Dendritic cell treated with granulocyte-macrophage colony-stimulating factor and Interleukin-4, amounts not matched to agents 40 ng/mL and 50 ng/mL, for 4 days (primary cell): ENCODE data around the gene BCAS3.
"Not testable (repeated sequence)": the region's sequence is repeated elsewhere in the genome, so short reads cannot be mapped to it uniquely, and the experiment has no call there.

ENCODE experiments used
- H3K27ac Mint-ChIP-seq: one replicate; pipeline ENCODE4 v1.8.0; 2022; ENCODE audit warnings: mild to moderate bottlenecking, mixed read lengths
- H3K27me3 Mint-ChIP-seq: one replicate; pipeline ENCODE4 v1.8.0; 2022; ENCODE audit warnings: mild to moderate bottlenecking, mixed read lengths
- H3K36me3 Mint-ChIP-seq: one replicate; pipeline ENCODE4 v1.8.0; 2022; ENCODE audit warnings: low read depth, mixed read lengths
- H3K4me1 Mint-ChIP-seq: one replicate; pipeline ENCODE4 v1.8.0; 2022; ENCODE audit warnings: low read depth, mixed read lengths
- H3K4me3 Mint-ChIP-seq: one replicate; pipeline ENCODE4 v1.8.0; 2022; ENCODE audit warnings: mild to moderate bottlenecking, moderate library complexity, mixed read lengths
- H3K9me3 Mint-ChIP-seq: one replicate; pipeline ENCODE4 v1.8.0; 2022; ENCODE audit warnings: mixed read lengths
- intact Hi-C: fragments of 100-400 bp; cut with micrococcal nuclease; formaldehyde crosslinking; loops from one replicate; pipeline ENCODE4 v1.15.0; 2022

Gene BCAS3

DNA sequence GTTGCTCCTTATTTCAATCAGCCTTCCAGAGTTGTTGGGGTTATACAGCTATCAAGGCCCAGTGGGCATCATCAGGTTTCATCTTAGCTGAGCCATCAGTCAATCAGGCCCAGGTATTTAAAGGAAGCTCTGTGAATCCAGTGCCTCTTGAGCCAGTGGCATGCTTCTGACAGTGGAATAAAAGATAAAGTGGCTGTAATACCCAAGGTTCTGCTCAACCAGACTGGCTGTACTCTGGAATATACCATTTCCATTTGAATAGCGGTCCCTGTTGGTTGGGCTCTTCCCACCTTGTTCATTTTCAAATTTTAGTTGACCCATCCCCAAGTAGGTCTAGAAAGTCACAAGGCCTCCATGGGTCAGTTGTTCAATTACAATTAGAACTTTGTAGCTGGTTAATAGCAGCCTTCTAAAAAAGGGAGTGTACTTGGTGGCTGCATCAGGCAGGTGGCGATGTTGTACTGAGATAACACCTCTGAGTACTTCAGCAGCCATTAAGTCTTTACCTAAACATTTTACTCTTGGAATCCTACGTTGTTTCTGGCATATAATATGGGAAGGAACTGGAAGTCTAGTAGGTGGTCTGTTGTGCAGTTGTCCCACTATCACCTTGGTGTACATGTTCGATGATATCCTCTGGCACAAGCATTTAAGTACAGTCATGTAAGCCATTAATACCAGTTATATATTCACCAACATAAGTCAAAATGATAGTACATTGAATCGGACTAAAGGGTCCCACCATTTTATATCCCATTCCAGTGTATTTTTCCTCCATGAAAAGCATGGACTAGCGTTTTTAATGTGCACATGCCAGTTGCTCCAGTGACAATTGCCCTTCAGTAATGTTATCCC is 294.1 kb downstream of the BCAS3 start:
- Mint-ChIP-seq H3K4me1 (no peaks in the 10 kb centered on the region), H3K36me3 (no peaks in the 10 kb centered on the region), H3K4me3 (no peak overlapping the region), H3K9me3 (peaks cover 27% of the 10 kb centered on the region), H3K27me3 (no peaks in the 10 kb centered on the region), H3K27ac (no peak overlapping the region)
- intact Hi-C loops, result no loop called here

DNA sequence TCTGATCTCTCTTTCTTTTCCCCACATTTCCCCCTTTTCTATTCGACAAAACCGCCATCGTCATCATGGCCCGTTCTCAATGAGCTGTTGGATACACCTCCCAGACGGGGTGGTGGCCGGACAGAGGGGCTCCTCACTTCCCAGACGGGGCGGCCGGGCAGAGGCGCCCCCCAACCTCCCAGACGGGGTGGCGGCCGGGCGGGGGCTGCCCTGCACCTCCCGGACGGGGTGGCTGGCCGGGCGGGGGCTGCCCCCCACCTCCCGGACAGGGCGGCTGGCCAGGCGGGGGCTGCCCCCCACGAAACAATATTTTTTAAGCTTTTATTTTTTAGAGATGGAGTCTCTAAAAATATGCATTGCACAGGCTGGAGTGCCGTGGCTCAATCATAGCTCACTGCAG is 299.2 kb downstream of the BCAS3 start:
- H3K4me3 Mint-ChIP-seq, intact Hi-C loops, H3K4me1 Mint-ChIP-seq, H3K27me3 Mint-ChIP-seq, H3K36me3 Mint-ChIP-seq, H3K27ac Mint-ChIP-seq, H3K9me3 Mint-ChIP-seq: not testable (repeated sequence)

DNA sequence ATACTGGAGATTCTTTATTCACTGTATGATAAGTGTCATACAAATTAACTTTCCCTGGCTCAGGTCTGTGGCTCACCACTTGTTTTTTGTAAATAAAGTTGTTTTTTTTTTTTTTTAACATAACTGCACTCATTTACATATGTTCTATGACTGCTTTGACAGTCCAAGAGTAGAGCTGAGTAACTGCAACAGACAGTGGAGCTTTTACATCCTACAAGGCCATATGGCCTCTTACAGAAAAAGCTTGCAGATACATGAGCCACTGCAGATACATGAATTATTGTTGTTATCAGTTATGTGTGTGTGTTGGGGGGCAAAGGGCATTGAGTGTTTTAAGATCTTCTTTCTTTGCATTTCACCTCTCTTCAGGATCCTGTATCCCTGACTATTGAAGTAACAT is 311.7 kb downstream of the BCAS3 start:
- H3K27me3 Mint-ChIP-seq, result no peaks in the 10 kb centered on the region
- H3K9me3 Mint-ChIP-seq, result no peaks in the 10 kb centered on the region
- H3K27ac Mint-ChIP-seq, result no peak overlapping the region
- intact Hi-C loops, result no loop called here
- no peaks in the 10 kb centered on the region for H3K4me1 Mint-ChIP-seq
- no peak overlapping the region for H3K4me3 Mint-ChIP-seq
- H3K36me3 Mint-ChIP-seq, result no peaks in the 10 kb centered on the region

DNA sequence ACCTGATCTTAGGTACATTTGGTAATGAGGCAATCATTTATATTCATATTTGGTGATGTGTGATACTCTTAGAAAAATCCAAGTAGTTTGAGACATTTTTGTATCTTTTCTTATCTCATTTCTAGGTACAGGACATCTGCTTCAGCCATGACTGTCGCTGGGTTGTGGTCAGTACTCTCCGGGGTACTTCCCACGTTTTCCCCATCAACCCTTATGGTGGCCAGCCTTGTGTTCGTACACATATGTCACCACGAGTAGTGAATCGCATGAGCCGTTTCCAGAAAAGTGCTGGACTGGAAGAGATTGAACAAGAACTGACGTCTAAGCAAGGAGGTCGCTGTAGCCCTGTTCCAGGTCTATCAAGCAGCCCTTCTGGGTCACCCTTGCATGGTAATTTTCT is 312.2 kb downstream of the BCAS3 start:
- Mint-ChIP-seq H3K36me3 (no peaks in the 10 kb centered on the region), H3K4me1 (no peaks in the 10 kb centered on the region), H3K4me3 (no peak overlapping the region), H3K27me3 (no peaks in the 10 kb centered on the region), H3K27ac (no peak overlapping the region), H3K9me3 (no peaks in the 10 kb centered on the region)
- intact Hi-C loops, result no loop called here

DNA sequence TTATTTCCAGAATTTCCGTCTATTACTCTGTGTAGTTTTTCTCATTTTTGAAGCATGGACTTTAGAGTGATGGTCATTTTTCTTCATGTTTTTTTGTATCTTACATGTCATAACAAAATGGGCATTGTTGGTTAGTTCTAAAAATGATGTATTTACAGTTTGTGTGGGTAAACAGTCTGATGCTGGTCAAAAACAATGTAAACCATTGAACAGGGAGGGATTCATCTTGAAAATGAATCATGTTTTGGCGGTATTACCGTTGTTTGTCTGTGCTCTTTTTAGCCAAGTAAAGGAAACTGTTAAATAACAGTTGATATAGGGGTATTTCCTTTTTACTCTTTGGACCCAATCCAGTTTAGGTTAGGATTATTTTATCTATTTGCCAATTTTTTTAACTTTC is 315.8 kb downstream of the BCAS3 start:
- Mint-ChIP-seq H3K27ac (no peak overlapping the region), H3K36me3 (no peaks in the 10 kb centered on the region), H3K9me3 (no peaks in the 10 kb centered on the region), H3K27me3 (no peaks in the 10 kb centered on the region), H3K4me3 (no peak overlapping the region), H3K4me1 (no peaks in the 10 kb centered on the region)
- intact Hi-C loops, result no loop called here

DNA sequence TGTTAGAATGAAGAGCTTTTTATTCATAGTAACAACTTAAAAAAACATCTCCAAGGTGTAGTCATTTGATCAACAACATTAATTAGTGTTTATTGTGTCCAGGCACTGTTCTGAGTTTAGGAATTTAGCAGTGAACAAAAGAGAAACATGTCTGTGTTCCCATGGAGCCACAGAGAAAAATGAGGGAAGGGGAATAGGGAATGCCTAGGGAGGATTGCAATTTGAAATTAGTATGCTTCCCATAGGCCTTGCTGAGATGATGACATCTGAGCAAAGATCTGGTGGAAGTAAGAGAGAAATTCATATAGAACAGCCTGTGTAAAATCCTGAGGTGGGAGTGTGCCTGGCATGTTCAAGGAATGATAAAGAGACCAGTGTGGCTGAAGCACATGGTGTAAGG is 318.0 kb downstream of the BCAS3 start:
- Mint-ChIP-seq H3K4me1 (no peaks in the 10 kb centered on the region), H3K4me3 (no peak overlapping the region), H3K27ac (no peak overlapping the region), H3K27me3 (no peaks in the 10 kb centered on the region), H3K36me3 (no peaks in the 10 kb centered on the region), H3K9me3 (no peaks in the 10 kb centered on the region)
- intact Hi-C loops, result no loop called here

DNA sequence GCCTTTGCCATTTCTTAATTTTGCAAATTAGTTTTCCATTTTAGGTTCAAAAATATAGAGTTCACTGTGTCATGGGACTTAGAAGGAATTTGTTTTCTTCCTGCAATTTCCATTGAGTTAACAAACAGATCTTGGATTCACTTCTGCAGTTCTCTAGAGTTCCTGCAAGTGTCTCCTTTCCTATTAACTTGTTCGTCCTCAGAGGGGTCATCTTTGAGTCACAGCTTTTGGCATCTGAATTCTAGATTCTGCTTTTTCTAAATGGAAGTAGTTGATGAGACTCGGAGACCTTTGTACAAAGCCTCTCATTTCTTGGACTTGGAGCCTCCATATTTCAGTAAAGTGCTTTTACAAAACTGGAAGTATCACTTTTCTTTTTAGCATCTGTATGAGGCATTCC is 323.3 kb downstream of the BCAS3 start:
- Mint-ChIP-seq H3K4me1 (no peaks in the 10 kb centered on the region), H3K27me3 (no peaks in the 10 kb centered on the region), H3K9me3 (no peaks in the 10 kb centered on the region), H3K27ac (no peak overlapping the region), H3K4me3 (no peak overlapping the region), H3K36me3 (no peaks in the 10 kb centered on the region)
- intact Hi-C loops, result loop anchor here (5.0 to 10.0 kb wide), 2 partner anchors 276 to 391 kb away; no protein-coding TSS in a partner anchor

DNA sequence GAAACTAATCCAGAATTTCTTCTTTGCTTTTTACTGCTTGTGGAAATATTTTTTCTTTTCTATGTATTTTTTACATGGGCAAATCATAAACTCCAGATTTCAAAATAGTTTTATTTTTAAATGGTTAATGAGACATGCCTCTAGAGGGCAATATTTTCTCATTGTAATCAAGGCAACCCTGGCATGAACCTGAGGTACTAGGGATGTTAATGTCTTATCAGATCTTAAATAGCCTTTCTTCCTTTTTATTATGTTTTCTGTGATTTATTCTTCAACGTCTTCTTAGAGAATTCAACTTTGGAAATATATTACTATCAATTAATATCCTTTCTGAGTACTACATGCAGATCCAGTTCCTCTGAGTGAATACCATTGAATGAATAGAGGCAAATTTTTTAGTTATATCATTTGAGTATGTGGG is 324.7 kb downstream of the BCAS3 start:
- intact Hi-C loops, result loop anchor here (5.0 to 10.0 kb wide), 2 partner anchors 278 to 390 kb away; no protein-coding TSS in a partner anchor
- Mint-ChIP-seq H3K36me3 (no peaks in the 10 kb centered on the region), H3K9me3 (no peaks in the 10 kb centered on the region), H3K4me3 (no peak overlapping the region), H3K27me3 (no peaks in the 10 kb centered on the region), H3K27ac (no peak overlapping the region), H3K4me1 (no peaks in the 10 kb centered on the region)

DNA sequence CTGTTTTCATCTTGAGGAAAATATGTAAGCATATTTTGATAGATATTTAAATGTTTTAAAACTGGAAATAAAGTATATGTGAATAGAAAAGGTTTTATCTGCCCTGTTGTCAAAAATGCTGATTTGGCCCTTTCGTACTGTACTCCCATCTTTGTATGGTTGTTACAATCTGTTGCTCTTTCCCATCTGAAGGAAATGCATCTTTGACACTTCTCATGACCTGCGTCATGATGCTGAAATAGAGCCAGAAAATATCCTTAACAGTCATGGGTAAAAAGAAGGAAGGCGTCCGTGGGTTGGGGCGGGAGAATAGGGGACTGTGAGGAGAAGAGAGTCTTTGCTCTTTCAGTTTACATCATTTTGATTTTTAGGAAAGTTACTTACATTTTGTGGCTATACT is 327.7 kb downstream of the BCAS3 start:
- intact Hi-C loops, result loop anchor here (10.0 kb wide), 1 partner anchor 281 kb away; no protein-coding TSS in a partner anchor
- Mint-ChIP-seq H3K9me3 (no peaks in the 10 kb centered on the region), H3K27me3 (no peaks in the 10 kb centered on the region), H3K4me3 (no peak overlapping the region), H3K36me3 (no peaks in the 10 kb centered on the region), H3K27ac (no peak overlapping the region), H3K4me1 (no peaks in the 10 kb centered on the region)

DNA sequence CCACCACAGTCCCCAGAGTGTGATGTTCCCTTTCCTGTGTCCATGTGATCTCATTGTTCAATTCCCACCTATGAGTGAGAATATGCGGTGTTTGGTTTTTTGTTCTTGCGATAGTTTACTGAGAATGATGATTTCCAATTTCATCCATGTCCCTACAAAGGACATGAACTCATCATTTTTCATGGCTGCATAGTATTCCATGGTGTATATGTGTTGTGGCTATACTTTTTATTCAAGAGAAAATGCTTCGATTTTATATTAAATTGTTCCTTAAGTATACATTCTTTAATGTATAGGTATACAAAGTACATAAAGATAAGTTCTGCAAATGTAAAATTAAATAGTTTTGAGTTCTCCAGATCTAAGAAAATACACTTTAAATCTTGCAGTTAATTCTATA is 328.3 kb downstream of the BCAS3 start:
- H3K27ac Mint-ChIP-seq, H3K27me3 Mint-ChIP-seq, H3K4me3 Mint-ChIP-seq, H3K36me3 Mint-ChIP-seq, H3K4me1 Mint-ChIP-seq, H3K9me3 Mint-ChIP-seq: not testable (repeated sequence)
- intact Hi-C loops, result loop anchor here (10.0 kb wide), 1 partner anchor 281 kb away; no protein-coding TSS in a partner anchor

DNA sequence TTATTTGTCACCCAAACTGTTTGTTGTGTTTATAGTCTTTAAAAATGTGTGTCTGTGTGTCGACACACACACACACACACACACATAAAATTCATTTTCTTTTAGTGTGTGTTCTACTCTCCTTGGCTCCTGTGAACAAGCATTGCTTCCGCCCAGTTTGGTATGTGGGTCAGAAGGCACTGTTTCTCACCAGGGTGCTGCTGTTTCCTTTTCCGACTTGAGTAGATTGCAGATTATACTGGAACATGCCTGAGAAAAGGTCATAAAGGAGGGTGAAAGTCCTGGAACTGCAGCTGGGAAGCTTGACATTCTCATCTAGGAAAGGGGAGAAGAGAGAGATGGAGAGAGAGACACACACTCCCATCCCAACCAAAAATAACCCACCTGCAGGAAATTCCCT is 330.3 kb downstream of the BCAS3 start:
- Mint-ChIP-seq H3K4me1 (no peaks in the 10 kb centered on the region), H3K4me3 (no peak overlapping the region), H3K27me3 (no peaks in the 10 kb centered on the region), H3K36me3 (no peaks in the 10 kb centered on the region), H3K9me3 (no peaks in the 10 kb centered on the region), H3K27ac (no peak overlapping the region)
- intact Hi-C loops, result loop anchor here (10.0 kb wide), 1 partner anchor 283 kb away; no protein-coding TSS in a partner anchor

DNA sequence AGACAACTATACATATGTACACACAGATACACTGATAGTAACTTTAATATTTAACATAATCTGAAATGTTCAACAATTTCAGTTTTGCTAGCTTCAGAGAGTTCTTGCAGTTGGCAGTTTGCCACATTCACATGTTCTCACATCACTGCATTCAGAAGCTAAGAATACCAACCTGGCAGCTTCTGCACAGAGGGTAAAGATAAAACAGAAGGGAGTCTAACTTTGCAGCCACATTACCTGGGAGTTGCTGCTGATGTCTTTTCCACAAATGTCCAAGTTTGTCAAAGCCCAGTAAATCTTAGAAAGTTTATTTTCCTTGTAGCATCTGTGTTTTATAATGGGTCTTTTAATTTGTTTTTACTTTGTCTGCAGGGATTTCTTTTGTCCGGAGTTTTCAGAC is 332.0 kb downstream of the BCAS3 start:
- Mint-ChIP-seq H3K27ac (no peak overlapping the region), H3K4me1 (no peaks in the 10 kb centered on the region), H3K27me3 (no peaks in the 10 kb centered on the region), H3K9me3 (no peaks in the 10 kb centered on the region), H3K36me3 (no peaks in the 10 kb centered on the region), H3K4me3 (no peak overlapping the region)
- intact Hi-C loops, result loop anchor here (10.0 kb wide), 1 partner anchor 285 kb away; no protein-coding TSS in a partner anchor

DNA sequence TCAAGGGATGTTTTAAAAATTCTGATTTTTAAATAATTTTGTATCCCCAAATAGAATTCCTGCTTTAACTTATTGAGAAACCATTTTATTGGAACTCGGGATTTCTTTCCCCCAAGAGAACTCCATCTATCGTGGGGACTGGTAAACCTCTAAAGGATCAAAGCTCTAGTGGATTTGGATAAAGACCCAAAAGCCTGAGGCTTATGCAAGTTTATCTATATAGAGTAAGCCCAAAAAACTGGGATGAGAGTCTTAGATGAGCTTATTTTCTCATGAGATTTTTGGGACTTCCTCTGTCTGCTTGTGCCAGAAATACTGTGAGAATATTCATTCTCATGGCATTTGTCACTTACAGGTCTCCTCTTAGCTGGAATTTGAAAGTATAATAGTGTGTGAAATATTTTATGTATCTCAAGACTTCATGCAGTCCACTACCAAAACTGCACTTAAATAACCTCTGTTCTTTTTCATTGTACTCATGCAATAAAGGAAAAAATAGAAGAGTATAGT is 333.1 kb downstream of the BCAS3 start:
- intact Hi-C loops, result no loop called here
- H3K4me1 Mint-ChIP-seq, result no peaks in the 10 kb centered on the region
- H3K27ac Mint-ChIP-seq, result no peak overlapping the region
- no peak overlapping the region for H3K4me3 Mint-ChIP-seq
- no peaks in the 10 kb centered on the region for H3K36me3 Mint-ChIP-seq
- no peaks in the 10 kb centered on the region for H3K9me3 Mint-ChIP-seq
- no peaks in the 10 kb centered on the region for H3K27me3 Mint-ChIP-seq

DNA sequence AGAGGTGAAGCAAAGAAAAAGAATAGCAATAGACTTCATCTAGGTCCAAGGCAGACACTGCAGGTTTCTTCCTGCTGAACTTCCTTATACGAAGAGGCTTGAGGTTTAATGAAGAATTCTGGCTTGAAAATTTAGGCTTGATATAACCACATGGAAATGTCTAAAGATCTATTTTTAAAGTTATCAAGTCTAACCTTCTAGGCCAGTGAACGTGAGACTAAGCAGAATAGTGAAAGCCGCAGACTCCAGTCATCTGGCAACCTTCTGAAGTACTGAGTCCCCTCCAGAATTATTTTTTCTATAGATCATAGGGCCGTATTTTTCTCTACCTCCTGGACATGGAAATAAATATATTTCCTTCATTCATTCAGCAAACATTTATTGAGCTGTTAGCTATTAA is 333.6 kb downstream of the BCAS3 start:
- Mint-ChIP-seq H3K27me3 (no peaks in the 10 kb centered on the region), H3K9me3 (no peaks in the 10 kb centered on the region), H3K4me1 (no peaks in the 10 kb centered on the region), H3K27ac (no peak overlapping the region), H3K4me3 (no peak overlapping the region), H3K36me3 (no peaks in the 10 kb centered on the region)
- intact Hi-C loops, result no loop called here

DNA sequence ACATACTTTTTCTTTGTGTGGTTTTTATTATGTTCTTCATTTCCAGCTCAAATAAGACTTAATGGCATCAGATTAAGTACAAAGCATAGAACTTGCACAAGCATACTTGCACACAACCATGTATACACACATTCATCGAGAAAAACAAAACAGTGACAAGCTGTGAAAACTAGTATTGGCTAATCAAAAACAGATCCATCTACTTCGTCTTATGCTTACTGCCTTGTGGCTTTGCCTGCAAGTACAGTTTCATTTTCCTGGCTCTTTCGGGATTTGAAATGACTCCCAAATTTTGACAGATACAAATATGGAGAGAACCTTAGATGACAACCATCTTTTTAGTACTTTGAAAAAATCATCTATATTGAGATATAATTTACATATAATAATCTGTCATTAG is 338.3 kb downstream of the BCAS3 start:
- no peaks in the 10 kb centered on the region for H3K27me3 Mint-ChIP-seq
- intact Hi-C loops, result no loop called here
- no peak overlapping the region for H3K27ac Mint-ChIP-seq
- H3K4me3 Mint-ChIP-seq, result no peak overlapping the region
- H3K36me3 Mint-ChIP-seq, result peaks cover 5% of the 10 kb centered on the region
- H3K4me1 Mint-ChIP-seq, result no peaks in the 10 kb centered on the region
- H3K9me3 Mint-ChIP-seq, result no peaks in the 10 kb centered on the region
